SU-DHL-6 (cell line): ENCODE measurements around the gene UBC.

Source experiments
- H2AFZ ChIP-seq: fragments of 200-600 bp; sonication (generic); 2 replicates; pipeline ENCODE4 v1.6.1; 2014; ENCODE audit warnings: low read depth, mild to moderate bottlenecking, moderate library complexity, mixed read lengths, antibody characterized with exemption, low read length; ENCODE audit not compliant: severe bottlenecking
- H3F3A ChIP-seq: fragments of 200-600 bp; shearing (Covaris generic); 2 replicates; pipeline ENCODE4 v1.6.0; 2016; ENCODE audit warnings: antibody characterized with exemption, mild to moderate bottlenecking; ENCODE audit not compliant: insufficient read depth
- H3K27ac ChIP-seq: fragments of 200-600 bp; sonication (generic); 2 replicates; pipeline ENCODE4 v1.5.1; 2016; ENCODE audit warnings: low read depth, mild to moderate bottlenecking, low read length, moderate library complexity, mixed read lengths
- H3K27me3 ChIP-seq: fragments of 200-600 bp; sonication (generic), shearing (Covaris generic); 2 replicates; pipeline ENCODE4 v1.6.0; 2014; ENCODE audit warnings: mild to moderate bottlenecking, low read length
- H3K36me3 ChIP-seq: fragments of 200-600 bp; sonication (generic); 2 replicates; pipeline ENCODE4 v1.6.1; 2014; ENCODE audit warnings: mild to moderate bottlenecking, low read length, mixed read lengths
- H3K4me2 ChIP-seq: fragments of 300-600, 200-600 bp; shearing (Covaris generic), sonication (generic); 2 replicates; pipeline ENCODE4 v1.6.0; 2014; ENCODE audit warnings: low read length, low read depth, mild to moderate bottlenecking; ENCODE audit not compliant: poor library complexity, severe bottlenecking
- H3K4me3 ChIP-seq: fragments of 200-600 bp; sonication (generic); 2 replicates; pipeline ENCODE4 v1.5.1; 2014; ENCODE audit warnings: antibody characterized with exemption, low read length, mild to moderate bottlenecking, mixed read lengths; ENCODE audit not compliant: insufficient read depth, poor library complexity, severe bottlenecking
- H3K79me2 ChIP-seq: fragments of 200-600 bp; sonication (generic); 2 replicates; pipeline ENCODE4 v1.6.1; 2014; ENCODE audit warnings: mild to moderate bottlenecking, low read length, moderate library complexity; ENCODE audit not compliant: insufficient read depth
- H3K9ac ChIP-seq: fragments of 200-600 bp; sonication (generic); 2 replicates; pipeline ENCODE4 v1.7.0; 2014; ENCODE audit warnings: mild to moderate bottlenecking, low read length
- H3K9me2 ChIP-seq: fragments of 200-600 bp; sonication (generic); replicated peaks from 2 replicates; pipeline ENCODE4 v1.6.1; 2014; ENCODE audit warnings: low read length; ENCODE audit not compliant: insufficient read depth
- H3K9me3 ChIP-seq: fragments of 200-600 bp; sonication (generic); 2 replicates; pipeline ENCODE4 v1.6.1; 2014; ENCODE audit warnings: low read length, mixed read lengths; ENCODE audit not compliant: insufficient read depth
- H4K20me1 ChIP-seq: fragments of 200-600 bp; sonication (generic); 2 replicates; pipeline ENCODE4 v1.6.1; 2014; ENCODE audit warnings: low read depth, mild to moderate bottlenecking, antibody characterized with exemption, low read length, moderate library complexity, mixed read lengths
- CTCF ChIP-seq: fragments of 200-600 bp; sonication (generic); IDR thresholded peaks from one replicate; pipeline ENCODE4 v1.5.1; 2017; ENCODE audit warnings: antibody characterized with exemption, mild to moderate bottlenecking, low read length, moderate library complexity; ENCODE audit not compliant: insufficient read depth, poor library complexity, severe bottlenecking
- EZH2phosphoT487 ChIP-seq: fragments of 200-600 bp; sonication (generic), shearing (Covaris generic); conservative IDR thresholded peaks from 2 replicates; pipeline ENCODE4 v1.6.1; 2018; ENCODE audit warnings: mild to moderate bottlenecking, antibody characterized with exemption, low read length, moderate library complexity, mixed read lengths

Gene UBC

GRCh38 chr12:124929649-124930419, 15.4 kb upstream of the UBC start:
- no peak overlapping the region for H3K9ac ChIP-seq
- no peaks in the 10 kb centered on the region for H3K36me3 ChIP-seq
- H3K27ac ChIP-seq, result no peak overlapping the region
- H3K27me3 ChIP-seq, result no peaks in the 10 kb centered on the region
- no peak overlapping the region for H3K4me2 ChIP-seq
- no peaks in the 10 kb centered on the region for H3K9me3 ChIP-seq
- no peak overlapping the region for H2AFZ ChIP-seq
- no peaks in the 10 kb centered on the region for H3K79me2 ChIP-seq
- H3K4me3 ChIP-seq, result no peak overlapping the region
- no peaks in the 10 kb centered on the region for H3K9me2 ChIP-seq
- peaks cover 3% of the 10 kb centered on the region; the same call in 1 of the 2 replicates for H3F3A ChIP-seq
- TF ChIP-seq CTCF, result no peak
- no peaks in the 10 kb centered on the region for H4K20me1 ChIP-seq

GRCh38 chr12:124928912-124929530, 14.6 kb upstream of the UBC start:
- no peaks in the 10 kb centered on the region for H3K9me2 ChIP-seq
- H3K36me3 ChIP-seq, result no peaks in the 10 kb centered on the region
- no peaks in the 10 kb centered on the region for H3K79me2 ChIP-seq
- no peak for TF ChIP-seq EZH2phosphoT487
- TF ChIP-seq CTCF, result no peak
- H3K9me3 ChIP-seq, result no peaks in the 10 kb centered on the region
- no peaks in the 10 kb centered on the region for H4K20me1 ChIP-seq
- H2AFZ ChIP-seq, result no peak overlapping the region
- no peak overlapping the region for H3K27ac ChIP-seq
- H3F3A ChIP-seq, result peaks cover 3% of the 10 kb centered on the region; the same call in 1 of the 2 replicates
- no peak overlapping the region for H3K9ac ChIP-seq
- no peak overlapping the region for H3K4me2 ChIP-seq
- H3K4me3 ChIP-seq, result no peak overlapping the region
- H3K27me3 ChIP-seq, result no peaks in the 10 kb centered on the region

GRCh38 chr12:124928095-124928911, 13.9 kb upstream of the UBC start:
- Histone ChIP-seq H4K20me1 (no peaks in the 10 kb centered on the region), H3K27ac (no peak overlapping the region), H3K4me2 (peak overlapping the region; percentile 88), H3K4me3 (peak overlapping the region; percentile 76), H3K27me3 (no peaks in the 10 kb centered on the region), H3F3A (peaks cover 3% of the 10 kb centered on the region; the same call in 1 of the 2 replicates), H3K36me3 (no peaks in the 10 kb centered on the region), H3K9ac (peak overlapping the region; percentile 52), H3K79me2 (no peaks in the 10 kb centered on the region), H3K9me2 (no peaks in the 10 kb centered on the region), H3K9me3 (no peaks in the 10 kb centered on the region), H2AFZ (no peak overlapping the region)
- TF ChIP-seq EZH2phosphoT487, result no peak
- no peak for TF ChIP-seq CTCF
